K562 (cell line): Measurements from ENCODE around the gene DNASE2B. TPM values are rescaled to one million over a fixed set of nuclear protein-coding genes. Genes with fewer than 3 reads are reported as not detected.

Experiments used
- BRF1 ChIP-seq: IDR thresholded peaks from 3 replicates; pipeline ENCODE4 v1.6.1; 2011; ENCODE audit warnings: borderline replicate concordance, mild to moderate bottlenecking; ENCODE audit not compliant: insufficient read length; ENCODE audit errors: extremely low read depth
- DMBX1 ChIP-seq: fragments of 250-450 bp; sonication (Bioruptor Pico); IDR thresholded peaks from 2 replicates; pipeline ENCODE4 v1.8.0; 2022; ENCODE audit warnings: inconsistent platforms, mild to moderate bottlenecking, moderate library complexity, borderline replicate concordance
- DPF2 ChIP-seq: fragments of 450-650 bp; IDR thresholded peaks from 2 replicates; pipeline ENCODE4 v1.6.1; 2016
- GTF2A2 ChIP-seq: IDR thresholded peaks from 2 replicates; pipeline ENCODE4 v1.6.1; 2016; ENCODE audit warnings: mild to moderate bottlenecking, missing genetic modification characterization, missing compliant biosample characterization
- ILK ChIP-seq: fragments of 450-650 bp; IDR thresholded peaks from 2 replicates; pipeline ENCODE4 v1.6.1; 2016; ENCODE audit warnings: missing genetic modification characterization, low read depth, mild to moderate bottlenecking, missing compliant biosample characterization, moderate library complexity, borderline replicate concordance
- LARP7 ChIP-seq: fragments of 450-650 bp; IDR thresholded peaks from 2 replicates; pipeline ENCODE4 v1.6.1; 2016
- LCOR ChIP-seq: sonication (generic); formaldehyde crosslinking; IDR thresholded peaks from 2 replicates; pipeline ENCODE4 v1.8.0; 2022; ENCODE audit warnings: mild to moderate bottlenecking, missing genetic modification reagents
- MAFK ChIP-seq: IDR thresholded peaks from 2 replicates; pipeline ENCODE4 v1.6.1; 2011; ENCODE audit warnings: low read length, improper control_type of control experiment
- MYC ChIP-seq, 2 experiments: fragments of 250-450 bp in 1 of 2; sonication (Bioruptor Pico) in 1 of 2; IDR thresholded peaks; 2 replicates each; pipeline versions ENCODE4 v1.5.1 to v1.6.1; 2012 to 2021; ENCODE audit warnings: low read depth in 2 of 2, borderline replicate concordance in 1 of 2, improper control_type of control experiment in 1 of 2, low read length in 1 of 2, mild to moderate bottlenecking in 1 of 2, moderate library complexity in 1 of 2
- NCOA4 ChIP-seq: fragments of 450-650 bp; IDR thresholded peaks from 2 replicates; pipeline ENCODE4 v1.6.1; 2018; ENCODE audit warnings: mild to moderate bottlenecking; ENCODE audit not compliant: partially characterized antibody
- NR2C1 ChIP-seq, 2 experiments: fragments of 450-650 bp; IDR thresholded peaks; 2 replicates each; pipeline ENCODE4 v1.6.1; 2017; ENCODE audit warnings: mild to moderate bottlenecking in 2 of 2, antibody characterized with exemption in 1 of 2, inconsistent platforms in 1 of 2, missing compliant biosample characterization in 1 of 2, missing genetic modification characterization in 1 of 2
- NR4A1 ChIP-seq, 2 experiments: fragments of 250-450 bp in 1 of 2; fragments of 450-650 bp in 1 of 2; sonication (Bioruptor Pico) in 1 of 2; IDR thresholded peaks; 2 replicates each; pipeline versions ENCODE4 v1.4.0 to v1.6.1; 2016 to 2020; ENCODE audit warnings: mild to moderate bottlenecking in 2 of 2, missing compliant biosample characterization in 1 of 2, missing genetic modification characterization in 1 of 2, moderate library complexity in 1 of 2
- PTTG1 ChIP-seq: fragments of 450-650 bp; IDR thresholded peaks from 2 replicates; pipeline ENCODE4 v1.6.1; 2016; ENCODE audit warnings: low read depth, mild to moderate bottlenecking, missing genetic modification characterization, missing compliant biosample characterization
- SMAD3 ChIP-seq: fragments of 450-650 bp; formaldehyde crosslinking; conservative IDR thresholded peaks from 2 replicates; pipeline ENCODE4 v1.4.0; 2020; ENCODE audit warnings: mild to moderate bottlenecking
- TAF1 ChIP-seq: IDR thresholded peaks from 2 replicates; pipeline ENCODE4 v1.6.1; 2011; ENCODE audit warnings: mild to moderate bottlenecking, low read length, moderate library complexity; ENCODE audit not compliant: insufficient read depth, control insufficient read depth, severe bottlenecking; ENCODE audit errors: extremely low read depth
- ZNF133 ChIP-seq: fragments of 250-450 bp; sonication (Bioruptor Pico); IDR thresholded peaks from 2 replicates; pipeline ENCODE4 v1.4.0; 2020; ENCODE audit warnings: mild to moderate bottlenecking
- ZNF277 ChIP-seq: fragments of 250-450 bp; sonication (Bioruptor Pico); IDR thresholded peaks from 2 replicates; pipeline ENCODE4 v1.8.0; 2022; ENCODE audit warnings: inconsistent platforms, mild to moderate bottlenecking, moderate library complexity, borderline replicate concordance
- ZNF639 ChIP-seq, 2 experiments: fragments of 200-800 bp in 1 of 2; sonication (Bioruptor generic) in 1 of 2; sonication (generic) in 1 of 2; formaldehyde crosslinking in 1 of 2; IDR thresholded peaks in 1 of 2; conservative IDR thresholded peaks in 1 of 2; 2 replicates each; pipeline versions ENCODE4 v1.5.0 to v1.6.1; 2016 to 2020; ENCODE audit warnings: missing compliant biosample characterization in 1 of 2, missing genetic modification characterization in 1 of 2, missing genetic modification reagents in 1 of 2
- ZNF766 ChIP-seq: fragments of 200-800 bp; sonication (Bioruptor generic); conservative IDR thresholded peaks from 2 replicates; pipeline ENCODE4 v1.6.1; 2016; ENCODE audit warnings: missing genetic modification characterization, missing compliant biosample characterization
- polyA plus RNA-seq, 8 experiments: library from polyadenylated mRNA; depleted of rRNA in 4 of 8; stranded (reverse) in 5 of 8; unstranded in 3 of 8; fragments of >200 nt; fragmentation: Nextera tagmentation in 2 of 8; fragmentation: Illumina TruSeq in 1 of 8; extraction: Ambion mirVana in 2 of 8; extraction: Trizol in 1 of 8; gene quantifications; 2 replicates each; pipeline versions ENCODE4 v1.2.1 to v1.2.3, GENCODE V29; 2011 to 2014; ENCODE audit warnings: inconsistent platforms in 1 of 8, missing spikeins in 1 of 8
- total RNA-seq, 7 experiments: library from RNA; depleted of rRNA in 6 of 7; stranded (reverse); fragments of >200 nt in 6 of 7; fragmentation: Illumina TruSeq in 2 of 7; extraction: Trizol in 2 of 7; gene quantifications; 2 replicates each; pipeline versions ENCODE4 v1.2.1 to v1.2.3, GENCODE V29; 2011 to 2021; ENCODE audit warnings: low replicate concordance in 1 of 7
- TF ChIP-seq, protein P1 (sequence below): fragments of 450-650 bp; formaldehyde crosslinking; IDR thresholded peaks from 2 replicates; pipeline ENCODE4 v1.4.0; 2022; ENCODE audit warnings: mild to moderate bottlenecking, moderate library complexity

Gene DNASE2B
- total and polyA plus RNA-seq, 9 of the 15 experiments (the other 6 are each of a cell fraction or from before 2014, with no cell fraction given), result not detected

GRCh38 chr1:84382127-84382526 lies 16.2 kb upstream of the DNASE2B start (continued):
- TF ChIP-seq ZNF277, result no peak
- no peak for TF ChIP-seq MAFK
- TF ChIP-seq ILK (tag), result 0 out of 2 replicates have a peak, but pooled peaks have one; percentile 48
- no peak for TF ChIP-seq TAF1
- peak in 1 of 2 experiments; percentile 68; a peak in 1 of 4 replicates for TF ChIP-seq ZNF639 (CRISPR knock-in tag; conservative IDR thresholded peaks at IDR 0.05 in 1 of 2, IDR thresholded peaks at IDR 0.05 in 1 of 2)
- no peak for TF ChIP-seq NR2C1 (IDR thresholded peaks at IDR 0.05)
- TF ChIP-seq NR2C1 (tag; IDR thresholded peaks at IDR 0.05), result peak; percentile 68
- TF ChIP-seq SMAD3 (CRISPR knock-in tag), result peak; percentile 88
- TF ChIP-seq LARP7, result no peak
- no peak for TF ChIP-seq ZNF133
- TF ChIP-seq ZNF766, result peak; percentile 57; the same call in 1 of the 2 replicates
- no peak for TF ChIP-seq BRF1
- TF ChIP-seq PTTG1, result peak; percentile 87
- TF ChIP-seq LCOR (CRISPR knock-in tag), result no peak
- TF ChIP-seq, protein P1, sequence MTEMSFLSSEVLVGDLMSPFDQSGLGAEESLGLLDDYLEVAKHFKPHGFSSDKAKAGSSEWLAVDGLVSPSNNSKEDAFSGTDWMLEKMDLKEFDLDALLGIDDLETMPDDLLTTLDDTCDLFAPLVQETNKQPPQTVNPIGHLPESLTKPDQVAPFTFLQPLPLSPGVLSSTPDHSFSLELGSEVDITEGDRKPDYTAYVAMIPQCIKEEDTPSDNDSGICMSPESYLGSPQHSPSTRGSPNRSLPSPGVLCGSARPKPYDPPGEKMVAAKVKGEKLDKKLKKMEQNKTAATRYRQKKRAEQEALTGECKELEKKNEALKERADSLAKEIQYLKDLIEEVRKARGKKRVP (CRISPR knock-in tag), result 0 out of 2 replicates have a peak, but pooled peaks have one; percentile 21
- TF ChIP-seq NR4A1 (CRISPR knock-in tag; IDR thresholded peaks at IDR 0.05), result no peak
- peak; percentile 88 for TF ChIP-seq NR4A1 (tag; IDR thresholded peaks at IDR 0.05)
- 0 out of 2 replicates have a peak, but pooled peaks have one; percentile 43 for TF ChIP-seq GTF2A2 (tag)
- no peak for TF ChIP-seq MYC (IDR thresholded peaks at IDR 0.05; ENCODE audit: low read depth, low read length)
- no peak for TF ChIP-seq MYC (CRISPR knock-in tag; IDR thresholded peaks at IDR 0.05; ENCODE audit: borderline replicate concordance, low read depth)
- no peak for TF ChIP-seq NCOA4
- peak; percentile 64; the same call in 1 of the 2 replicates for TF ChIP-seq DMBX1 (CRISPR knock-in tag)
- no peak for TF ChIP-seq DPF2
